NT2/D1 (cell line): Measurements from ENCODE around the gene B9D2.
A peak's percentile ranks its signal among the peaks of the same experiment; 100 is the strongest.

Source experiments
- DNase-seq: peaks from one replicate; pipeline ENCODE4 v3.0.0-alpha.2; 2011; ENCODE audit warnings: low read depth, low spot score
- H3K27me3 ChIP-seq: 2 replicates; pipeline ENCODE4 v1.6.0; 2011; ENCODE audit warnings: mild to moderate bottlenecking; ENCODE audit not compliant: insufficient read length, insufficient read depth
- H3K36me3 ChIP-seq: 2 replicates; pipeline ENCODE4 v1.6.1; 2011; ENCODE audit warnings: mild to moderate bottlenecking, low read length, mixed read lengths; ENCODE audit not compliant: insufficient read depth, insufficient read length
- H3K4me1 ChIP-seq: 2 replicates; pipeline ENCODE4 v1.5.1; 2011; ENCODE audit not compliant: insufficient read depth, insufficient read length
- H3K4me3 ChIP-seq: 2 replicates; pipeline ENCODE4 v1.5.1; 2011; ENCODE audit warnings: low read depth; ENCODE audit not compliant: insufficient read length
- H3K9ac ChIP-seq: 2 replicates; pipeline ENCODE4 v1.6.0; 2011; ENCODE audit warnings: low read depth; ENCODE audit not compliant: insufficient read length
- H3K9me3 ChIP-seq: 2 replicates; pipeline ENCODE4 v1.5.1; 2011; ENCODE audit warnings: mild to moderate bottlenecking, low read length; ENCODE audit not compliant: insufficient read depth
- SUZ12 ChIP-seq: IDR thresholded peaks from 2 replicates; pipeline ENCODE4 v1.6.1; 2011; ENCODE audit not compliant: insufficient read length, insufficient read depth; ENCODE audit errors: extremely low read depth
- YY1 ChIP-seq: IDR thresholded peaks from 2 replicates; pipeline ENCODE4 v1.6.1; 2011; ENCODE audit not compliant: insufficient read length, insufficient read depth
- ZNF274 ChIP-seq: IDR thresholded peaks from 2 replicates; pipeline ENCODE4 v1.6.1; 2011; ENCODE audit warnings: mild to moderate bottlenecking, low read depth, low read length

Gene B9D2

GRCh38 chr19:41399091-41399490 is 35.1 kb upstream of the B9D2 start:
- Histone ChIP-seq H3K36me3 (peaks cover 8% of the 10 kb centered on the region), H3K4me1 (no peaks in the 10 kb centered on the region), H3K9ac (no peak overlapping the region), H3K9me3 (no peaks in the 10 kb centered on the region), H3K4me3 (no peak overlapping the region), H3K27me3 (no peaks in the 10 kb centered on the region)
- TF ChIP-seq SUZ12 (no peak), YY1 (no peak), ZNF274 (no peak)
- DNase-seq, result no peak

GRCh38 chr19:41398598-41398997 is 34.6 kb upstream of the B9D2 start:
- peaks cover 8% of the 10 kb centered on the region for H3K36me3 ChIP-seq
- H3K4me3 ChIP-seq, result peak overlapping the region; percentile 86
- H3K9me3 ChIP-seq, result no peaks in the 10 kb centered on the region
- peak overlapping the region; percentile 84 for H3K9ac ChIP-seq
- TF ChIP-seq SUZ12, result no peak
- no peak for TF ChIP-seq ZNF274
- TF ChIP-seq YY1, result no peak
- no peaks in the 10 kb centered on the region for H3K4me1 ChIP-seq
- no peaks in the 10 kb centered on the region for H3K27me3 ChIP-seq
- DNase-seq, result no peak

DNA sequence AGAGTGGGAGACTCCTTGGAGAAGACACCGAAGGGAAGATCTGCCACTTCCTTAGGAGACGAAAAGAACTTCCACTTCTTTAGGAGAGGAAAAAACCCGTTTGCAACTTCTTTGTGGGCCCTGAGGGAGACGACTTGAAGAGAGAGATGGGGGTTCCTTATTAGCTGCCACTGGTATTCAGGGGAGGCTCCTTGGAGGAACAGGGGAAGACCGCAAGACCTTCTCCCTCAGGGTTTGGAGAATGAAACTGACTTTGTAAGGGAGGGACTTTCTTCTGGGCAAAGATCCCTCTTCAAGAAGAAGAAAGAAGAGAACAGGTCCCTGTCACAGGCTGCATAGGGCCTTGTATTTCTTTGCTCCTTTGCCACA is 34.1 kb upstream of the B9D2 start:
- DNase-seq, result no peak

DNA sequence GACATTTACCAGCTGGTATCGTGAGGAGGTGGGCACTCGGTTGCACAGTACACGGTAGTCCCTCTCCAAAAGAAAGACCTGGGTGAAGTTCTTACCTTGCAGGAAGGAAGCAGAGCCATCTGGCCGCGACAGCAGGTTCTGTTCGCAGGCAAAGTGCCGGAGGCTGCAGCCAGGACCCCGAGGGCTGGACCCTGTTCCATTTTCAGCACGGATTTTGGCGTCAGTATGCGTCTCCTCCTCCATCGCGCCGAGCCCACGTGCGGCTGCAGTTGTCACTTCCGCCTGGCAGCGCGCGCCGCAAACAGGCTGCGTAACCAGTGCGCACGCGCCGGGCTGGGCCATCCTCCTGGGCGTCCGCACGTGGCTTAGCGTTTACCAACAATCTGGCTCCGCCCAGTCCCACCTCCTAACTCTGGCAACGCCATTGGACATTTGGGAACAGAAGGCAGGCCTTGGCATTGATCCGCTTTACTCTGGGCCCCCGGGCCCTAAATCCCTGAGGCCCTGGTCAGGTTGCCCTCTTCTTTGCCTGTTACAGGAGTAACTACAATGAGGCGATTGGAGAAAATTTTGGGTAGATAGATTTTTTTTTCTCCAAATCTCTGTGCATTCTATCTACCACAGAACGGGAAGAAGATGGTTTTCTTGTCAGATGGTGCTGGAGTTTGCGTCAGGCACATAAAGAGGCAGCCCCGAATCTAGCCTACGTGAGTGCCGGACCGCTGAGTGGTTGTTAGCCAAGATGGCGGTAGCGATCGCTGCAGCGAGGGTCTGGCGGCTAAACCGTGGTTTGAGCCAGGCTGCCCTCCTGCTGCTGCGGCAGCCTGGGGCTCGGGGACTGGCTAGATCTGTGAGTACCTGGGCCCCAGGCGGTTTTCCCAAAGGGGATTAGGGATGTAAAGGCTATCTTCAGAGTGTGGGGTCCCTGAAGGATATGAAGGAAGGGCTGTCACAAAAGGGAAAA is 33.4 kb upstream of the B9D2 start, which contains the start of the genes BCKDHA and EXOSC5:
BCKDHA (plus strand) TSS at position 733 of the 964 bp plus-strand sequence; CDS start at position 743, 10 bp downstream.
EXOSC5 (minus strand) TSS at position 274 of the 964 bp plus-strand sequence; CDS start at position 243, 31 bp downstream.
- Histone ChIP-seq H3K9ac (peak within 1 kb of the TSS; percentile 84), H3K4me1 (no peaks in the 10 kb centered on the region), H3K4me3 (peak within 1 kb of the TSS; percentile 86), H3K27me3 (no peaks in the 10 kb centered on the region), H3K9me3 (no peaks in the 10 kb centered on the region), H3K36me3 (peaks cover 13% of the 10 kb centered on the region)
- DNase-seq, result peak; percentile 97
- TF ChIP-seq ZNF274, result no peak
- peak; percentile 64 for TF ChIP-seq YY1

More for the DNA sequence above, 34.1 kb upstream of the B9D2 start:
- H3K4me3 ChIP-seq, result peak overlapping the region; percentile 86
- peaks cover 8% of the 10 kb centered on the region for H3K36me3 ChIP-seq
- H3K9me3 ChIP-seq, result no peaks in the 10 kb centered on the region
- no peaks in the 10 kb centered on the region for H3K27me3 ChIP-seq
- H3K9ac ChIP-seq, result peak overlapping the region; percentile 84
- no peaks in the 10 kb centered on the region for H3K4me1 ChIP-seq
- TF ChIP-seq SUZ12, result no peak
- TF ChIP-seq YY1, result no peak
- TF ChIP-seq ZNF274, result no peak

DNA sequence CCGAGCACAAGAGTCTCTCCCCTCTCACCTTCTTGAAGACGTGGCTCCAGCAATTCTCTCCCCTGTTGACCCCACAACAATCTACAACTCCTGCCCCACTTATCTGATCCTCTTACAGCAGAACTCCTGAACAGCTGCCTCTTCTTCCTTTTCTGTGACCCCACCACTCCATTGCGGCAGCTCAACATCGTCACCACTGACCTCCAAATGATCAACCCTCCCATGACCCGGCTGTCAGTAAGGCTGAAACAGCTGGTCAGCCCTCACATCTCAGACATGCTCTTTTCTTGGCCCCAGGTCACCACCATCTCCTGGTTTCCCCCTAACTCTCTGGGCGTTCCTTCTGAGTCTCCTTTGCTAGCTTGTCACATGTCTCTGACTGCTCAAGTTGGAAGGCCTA is 31.4 kb upstream of the B9D2 start:
- peaks cover 30% of the 10 kb centered on the region for H3K36me3 ChIP-seq
- no peaks in the 10 kb centered on the region for H3K4me1 ChIP-seq
- H3K27me3 ChIP-seq, result no peaks in the 10 kb centered on the region
- TF ChIP-seq SUZ12 (no peak), YY1 (no peak), ZNF274 (no peak)
- H3K9ac ChIP-seq, result no peak overlapping the region
- H3K4me3 ChIP-seq, result no peak overlapping the region
- no peak for DNase-seq
- H3K9me3 ChIP-seq, result no peaks in the 10 kb centered on the region

DNA sequence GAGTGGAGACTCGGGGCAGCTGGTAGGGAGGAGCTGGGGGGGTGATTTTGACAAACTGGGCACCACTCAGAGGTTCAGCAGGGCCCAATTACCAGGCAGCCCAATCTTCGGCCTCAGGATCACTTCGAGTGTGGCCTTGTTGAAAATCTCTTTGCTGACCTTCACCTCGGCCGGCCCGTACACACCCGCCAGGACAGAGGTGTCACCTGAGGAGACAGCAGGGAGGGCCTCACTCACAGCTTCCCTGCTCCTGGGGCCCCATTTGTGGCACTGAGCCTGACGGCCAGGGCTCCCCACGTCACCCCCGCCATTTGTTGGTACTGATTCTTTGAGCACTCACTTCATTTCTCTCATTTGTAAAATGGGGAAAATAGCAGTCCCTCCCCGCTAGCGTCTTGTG is 28.8 kb upstream of the B9D2 start:
- TF ChIP-seq SUZ12, result no peak
- no peak for TF ChIP-seq YY1
- TF ChIP-seq ZNF274, result no peak

DNA sequence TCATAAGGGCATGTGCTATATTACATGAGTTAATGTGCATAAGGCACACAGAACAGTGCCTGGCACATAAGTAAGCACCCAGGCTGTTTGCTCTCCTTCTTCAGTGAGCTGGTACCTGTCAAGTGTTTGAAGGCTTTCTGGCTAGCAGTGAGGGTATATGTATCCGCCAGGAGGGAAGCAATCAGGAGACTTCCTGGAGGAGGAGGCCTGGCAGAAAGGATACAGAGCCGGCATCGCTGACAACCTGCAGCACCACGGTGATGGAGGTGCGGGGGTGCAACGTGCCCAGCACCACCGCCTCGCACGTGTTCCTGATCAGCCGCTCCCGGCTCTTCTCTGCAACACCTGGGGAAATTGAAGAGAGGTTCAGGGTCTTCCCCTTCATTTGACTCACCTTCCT is 27.7 kb upstream of the B9D2 start:
- Histone ChIP-seq H3K9ac (no peak overlapping the region), H3K4me1 (no peaks in the 10 kb centered on the region), H3K27me3 (no peaks in the 10 kb centered on the region), H3K9me3 (no peaks in the 10 kb centered on the region), H3K36me3 (peaks cover 52% of the 10 kb centered on the region), H3K4me3 (no peak overlapping the region)
- TF ChIP-seq SUZ12 (no peak), YY1 (no peak), ZNF274 (no peak)
- no peak for DNase-seq

More for the DNA sequence above, 28.8 kb upstream of the B9D2 start:
- no peak overlapping the region for H3K9ac ChIP-seq
- no peak overlapping the region for H3K4me3 ChIP-seq
- no peaks in the 10 kb centered on the region for H3K4me1 ChIP-seq
- no peak for DNase-seq
- peaks cover 43% of the 10 kb centered on the region for H3K36me3 ChIP-seq
- H3K27me3 ChIP-seq, result no peaks in the 10 kb centered on the region
- H3K9me3 ChIP-seq, result no peaks in the 10 kb centered on the region
